GM12865 (cell line): ENCODE data around the gene XXYLT1.
"Not testable (repeated sequence)": the region's sequence is repeated elsewhere in the genome, so short reads cannot be mapped to it uniquely, and the experiment has no call there.

Source experiments
- DNase-seq: peaks from one replicate; pipeline ENCODE4 v3.0.0; 2010; ENCODE audit warnings: low read depth
- H3K4me3 ChIP-seq: 2 replicates; pipeline ENCODE4 v1.5.1; 2011; ENCODE audit warnings: mild to moderate bottlenecking, low read depth, low read length, control low read depth
- CTCF ChIP-seq: IDR thresholded peaks from 2 replicates; pipeline ENCODE4 v1.5.1; 2011; ENCODE audit warnings: low read length, control low read depth, low read depth, inconsistent platforms; ENCODE audit not compliant: insufficient read depth; ENCODE audit errors: missing control alignments

XXYLT1 gene

GRCh38 chr3:195109098-195109657, 161.8 kb downstream of the XXYLT1 start:
- H3K4me3 ChIP-seq = no peak overlapping the region
- no peak for DNase-seq
- TF ChIP-seq CTCF = no peak

GRCh38 chr3:195107593-195107992, 163.4 kb downstream of the XXYLT1 start:
- no peak for TF ChIP-seq CTCF
- DNase-seq = no peak
- H3K4me3 ChIP-seq = no peak overlapping the region

GRCh38 chr3:195107031-195107430, 163.9 kb downstream of the XXYLT1 start:
- H3K4me3 ChIP-seq, DNase-seq: not testable (repeated sequence)

GRCh38 chr3:195106418-195106906, 164.5 kb downstream of the XXYLT1 start:
- H3K4me3 ChIP-seq = no peak overlapping the region
- peak; percentile 69 for DNase-seq
- peak; percentile 97 for TF ChIP-seq CTCF

- no peak for TF ChIP-seq CTCF
- H3K4me3 ChIP-seq = no peak overlapping the region
- DNase-seq = no peak
These were observed 165.0 kb downstream of the XXYLT1 start for GRCh38 chr3:195105841-195106417.

GRCh38 chr3:195105389-195105788, 165.6 kb downstream of the XXYLT1 start:
- no peak overlapping the region for H3K4me3 ChIP-seq
- no peak for DNase-seq

GRCh38 chr3:195104340-195104739, 166.6 kb downstream of the XXYLT1 start:
- no peak overlapping the region for H3K4me3 ChIP-seq
- no peak for DNase-seq
- no peak for TF ChIP-seq CTCF

More at GRCh38 chr3:195105389-195105788, 165.6 kb downstream of the XXYLT1 start:
- TF ChIP-seq CTCF = no peak
